ENCODE data around the gene ZNF324B.
"Not testable (repeated sequence)": the region's sequence is repeated elsewhere in the genome, so short reads cannot be mapped to it uniquely, and the experiment has no call there.

Gene ZNF324B

GRCh38 chr19:58469241-58470013, 18.0 kb downstream of the ZNF324B start:
- no peak for DNase-seq (ENCODE audit: low spot score)
- in situ Hi-C loops (cut with MboI; ENCODE audit: low sequenced_read_pairs, unreplicated experiment), result no loop called here
- TF ChIP-seq CTCF (IDR thresholded peaks at IDR 0.05; ENCODE audit: borderline replicate concordance, control extremely low read depth, extremely low read depth, insufficient read depth, missing control alignments), result no peak

GRCh38 chr19:58470837-58471543, 19.6 kb downstream of the ZNF324B start:
- DNase-seq (ENCODE audit: low spot score); in situ Hi-C loops (cut with MboI; ENCODE audit: low sequenced_read_pairs, unreplicated experiment): not testable (repeated sequence)

- in situ Hi-C loops (cut with MboI; ENCODE audit: low sequenced_read_pairs, unreplicated experiment), result no loop called here
- no peak for TF ChIP-seq CTCF (IDR thresholded peaks at IDR 0.05; ENCODE audit: borderline replicate concordance, control extremely low read depth, extremely low read depth, insufficient read depth, missing control alignments)
- DNase-seq (ENCODE audit: low spot score), result no peak
Observed at GRCh38 chr19:58471736-58472135, 20.3 kb downstream of the ZNF324B start.

GRCh38 chr19:58473775-58474174, 22.4 kb downstream of the ZNF324B start:
- no peak for TF ChIP-seq CTCF (IDR thresholded peaks at IDR 0.05; ENCODE audit: borderline replicate concordance, control extremely low read depth, extremely low read depth, insufficient read depth, missing control alignments)
- in situ Hi-C loops (cut with MboI; ENCODE audit: low sequenced_read_pairs, unreplicated experiment), result no loop called here
- DNase-seq (ENCODE audit: low spot score), result no peak

GRCh38 chr19:58474291-58474996, 23.0 kb downstream of the ZNF324B start:
- no peak for TF ChIP-seq CTCF (IDR thresholded peaks at IDR 0.05; ENCODE audit: borderline replicate concordance, control extremely low read depth, extremely low read depth, insufficient read depth, missing control alignments)
- in situ Hi-C loops (cut with MboI; ENCODE audit: low sequenced_read_pairs, unreplicated experiment), result no loop called here
- DNase-seq (ENCODE audit: low spot score), result no peak

GRCh38 chr19:58474997-58475713, 23.7 kb downstream of the ZNF324B start:
- no peak for DNase-seq (ENCODE audit: low spot score)
- no peak for TF ChIP-seq CTCF (IDR thresholded peaks at IDR 0.05; ENCODE audit: borderline replicate concordance, control extremely low read depth, extremely low read depth, insufficient read depth, missing control alignments)
- in situ Hi-C loops (cut with MboI; ENCODE audit: low sequenced_read_pairs, unreplicated experiment), result no loop called here
